OCI-LY7 (cell line): Measurements from ENCODE around the gene PCP4L1.

Experiments
- CTCF ChIP-seq: fragments of 200-600 bp; sonication (generic); conservative IDR thresholded peaks from 2 replicates; pipeline ENCODE4 v1.5.1; 2014; ENCODE audit warnings: mild to moderate bottlenecking, antibody characterized with exemption, low read length, moderate library complexity, mixed read lengths
- EZH2phosphoT487 ChIP-seq: fragments of 200-600 bp; sonication (generic); IDR thresholded peaks from 2 replicates; pipeline ENCODE4 v1.6.1; 2018; ENCODE audit warnings: low read depth, borderline replicate concordance, mild to moderate bottlenecking, mixed run types, antibody characterized with exemption, low read length, moderate library complexity, mixed read lengths

- no peak for TF ChIP-seq CTCF
- TF ChIP-seq EZH2phosphoT487 = no peak
These were observed 51.3 kb downstream of the PCP4L1 start, which contains the start of gene MPZ for GRCh38 chr1:161309868-161310267.
